ENCODE results near the gene ARX. TPM values are rescaled to one million over a fixed set of nuclear protein-coding genes. Genes with fewer than 3 reads are reported as not detected.

The ARX gene
- total RNA-seq, 2 donors from 2014 or later: not detected

GRCh38 chrX:24999511-24999910 is 16.3 kb downstream of the ARX start:
- Histone ChIP-seq H3K36me3 (no peaks in the 10 kb centered on the region), H3K4me3 (no peak overlapping the region), H3K27ac (no peak overlapping the region), H3K27me3 (replicated peaks; ENCODE audit: insufficient read depth) (no peaks in the 10 kb centered on the region), H3K9me3 (no peaks in the 10 kb centered on the region), H3K4me1 (ENCODE audit: control insufficient read depth in 1 of 2, low read depth in 2 of 2) (peaks cover 0 to under 1% of the 10 kb centered on the region in 2 donors)
- TF ChIP-seq CTCF (IDR thresholded peaks at IDR 0.05): no peak
- ATAC-seq (ENCODE audit: insufficient number of reproducible peaks, low FRiP score, low read depth): no peak
- DNase-seq (ENCODE audit: low spot score): no peak

GRCh38 chrX:24996096-24996709 is 19.6 kb downstream of the ARX start:
- no peak for DNase-seq (ENCODE audit: low spot score)
- no peak overlapping the region for H3K27ac ChIP-seq
- no peak overlapping the region for H3K4me3 ChIP-seq
- no peaks in the 10 kb centered on the region for H3K9me3 ChIP-seq
- no peaks in the 10 kb centered on the region for H3K27me3 ChIP-seq (replicated peaks; ENCODE audit: insufficient read depth)
- no peaks in the 10 kb centered on the region for H3K4me1 ChIP-seq (ENCODE audit: control insufficient read depth in 1 of 2, low read depth in 2 of 2)
- H3K36me3 ChIP-seq: no peaks in the 10 kb centered on the region
- no peak for TF ChIP-seq CTCF (IDR thresholded peaks at IDR 0.05)
- ATAC-seq (ENCODE audit: insufficient number of reproducible peaks, low FRiP score, low read depth): no peak

- Histone ChIP-seq H3K9me3 (no peaks in the 10 kb centered on the region), H3K36me3 (no peaks in the 10 kb centered on the region), H3K27ac (no peak overlapping the region), H3K4me3 (no peak overlapping the region), H3K4me1 (ENCODE audit: control insufficient read depth in 1 of 2, low read depth in 2 of 2) (no peaks in the 10 kb centered on the region), H3K27me3 (replicated peaks; ENCODE audit: insufficient read depth) (no peaks in the 10 kb centered on the region)
- ATAC-seq (ENCODE audit: insufficient number of reproducible peaks, low FRiP score, low read depth) (no peak), DNase-seq (ENCODE audit: low spot score) (no peak)
- TF ChIP-seq CTCF (IDR thresholded peaks at IDR 0.05): no peak
These were observed 21.9 kb downstream of the ARX start for GRCh38 chrX:24993879-24994278.

- H3K27me3 ChIP-seq (replicated peaks; ENCODE audit: insufficient read depth): no peaks in the 10 kb centered on the region
- no peaks in the 10 kb centered on the region for H3K4me1 ChIP-seq (ENCODE audit: control insufficient read depth in 1 of 2, low read depth in 2 of 2)
- no peak for TF ChIP-seq CTCF (IDR thresholded peaks at IDR 0.05)
- H3K27ac ChIP-seq: no peak overlapping the region
- H3K4me3 ChIP-seq: no peak overlapping the region
- ATAC-seq (ENCODE audit: insufficient number of reproducible peaks, low FRiP score, low read depth) (no peak), DNase-seq (ENCODE audit: low spot score) (no peak)
- no peaks in the 10 kb centered on the region for H3K9me3 ChIP-seq
- no peaks in the 10 kb centered on the region for H3K36me3 ChIP-seq
These were observed 25.2 kb downstream of the ARX start for GRCh38 chrX:24990535-24990934.

GRCh38 chrX:24988314-24988713 is 27.5 kb downstream of the ARX start:
- no peak for TF ChIP-seq CTCF (IDR thresholded peaks at IDR 0.05)
- Histone ChIP-seq H3K9me3 (no peaks in the 10 kb centered on the region), H3K4me3 (no peak overlapping the region), H3K4me1 (ENCODE audit: control insufficient read depth in 1 of 2, low read depth in 2 of 2) (no peaks in the 10 kb centered on the region), H3K27me3 (replicated peaks; ENCODE audit: insufficient read depth) (no peaks in the 10 kb centered on the region), H3K27ac (no peak overlapping the region), H3K36me3 (no peaks in the 10 kb centered on the region)
- ATAC-seq (ENCODE audit: insufficient number of reproducible peaks, low FRiP score, low read depth) (no peak), DNase-seq (ENCODE audit: low spot score) (no peak)
